NCI-H748 treated with DMSO at 0.1 percent for 48 hours (cell line): ENCODE measurements around the gene ACAD10.

Source experiments
- DNase-seq: peaks from one replicate; lab custom pipeline; 2025; lab: John Stamatoyannopoulos, UW

Gene ACAD10

GRCh38 chr12:111776836-111777344, 91.0 kb downstream of the ACAD10 start:
- no peak for DNase-seq

- no peak for DNase-seq
Measured at GRCh38 chr12:111777345-111778045, 91.6 kb downstream of the ACAD10 start.

- no peak for DNase-seq
Measured at GRCh38 chr12:111780166-111780565, 94.3 kb downstream of the ACAD10 start.

DNA sequence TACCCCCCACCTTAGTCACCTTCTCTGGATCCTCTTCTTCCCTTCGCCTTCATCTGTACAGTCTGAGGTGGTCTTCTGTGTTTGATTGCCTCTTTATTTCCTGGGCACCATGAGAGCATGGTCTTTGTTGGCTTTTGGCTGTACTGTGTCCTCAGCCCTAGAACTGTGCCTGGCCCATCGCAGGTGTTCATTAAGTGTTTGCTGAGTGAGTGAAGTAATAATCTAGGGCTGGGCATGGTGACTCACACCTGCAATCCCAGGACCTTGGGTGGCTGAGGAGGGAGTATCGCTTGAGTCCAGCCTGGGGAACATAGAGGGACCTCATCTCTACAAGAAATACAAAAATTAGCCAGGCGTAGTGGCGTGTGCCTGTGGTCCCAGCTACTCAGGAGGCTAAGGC, 94.8 kb downstream of the ACAD10 start:
- no peak for DNase-seq

DNA sequence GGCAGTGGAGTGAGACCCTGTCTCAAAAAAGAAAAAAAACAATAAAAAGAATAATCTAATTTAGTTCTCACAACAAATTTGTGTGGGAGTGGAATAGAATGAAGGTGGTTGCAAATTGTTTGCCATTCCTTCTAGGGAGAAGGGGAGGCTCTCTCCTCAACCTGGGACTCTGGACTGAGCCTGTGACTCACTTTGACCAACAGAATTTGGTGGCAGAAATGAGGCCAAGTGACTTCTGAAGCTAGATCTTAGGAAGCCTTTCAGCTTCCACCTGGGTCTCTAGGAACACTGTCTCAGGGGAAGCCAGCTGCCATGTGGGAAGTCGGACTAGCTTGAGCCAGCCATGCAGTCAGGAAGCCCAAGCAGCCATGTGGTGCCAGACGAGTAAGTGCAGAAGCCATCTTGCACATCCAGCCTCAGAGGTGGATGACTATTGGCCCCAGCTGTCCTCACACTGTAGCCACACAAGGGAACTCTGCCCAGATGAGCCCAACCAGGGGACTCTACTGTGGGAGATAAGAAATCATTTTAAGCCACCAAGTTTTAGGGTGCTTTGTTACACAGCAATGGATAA, 95.3 kb downstream of the ACAD10 start:
- no peak for DNase-seq

- DNase-seq: no peak
Measured at GRCh38 chr12:111783046-111783445, 97.2 kb downstream of the ACAD10 start.

- no peak for DNase-seq
Measured at GRCh38 chr12:111784953-111785352, 99.1 kb downstream of the ACAD10 start.

GRCh38 chr12:111785651-111786050, 99.8 kb downstream of the ACAD10 start:
- DNase-seq: no peak

DNA sequence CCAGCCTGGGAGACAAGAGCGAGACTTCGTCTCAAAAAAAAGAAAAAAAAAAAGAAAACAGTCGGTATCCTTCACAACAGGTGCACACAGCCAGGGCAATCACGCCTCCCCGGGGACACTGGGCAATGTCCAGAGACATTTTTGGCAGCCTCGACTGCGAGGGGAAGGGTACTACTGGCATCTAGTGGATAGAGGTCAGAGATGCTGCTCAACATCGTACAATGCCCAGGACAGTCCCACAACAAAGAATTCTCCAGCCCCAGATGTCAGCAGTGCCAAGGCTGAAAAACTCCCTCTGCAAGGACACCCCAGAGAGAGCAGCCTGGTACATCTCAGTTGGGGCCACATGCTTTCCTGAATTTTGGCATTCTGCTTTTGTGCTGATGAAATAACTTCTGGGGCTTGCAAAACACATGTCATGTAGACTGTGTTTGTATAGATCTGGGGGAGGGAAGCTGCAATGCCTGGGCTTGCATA, 102.4 kb downstream of the ACAD10 start:
- DNase-seq: no peak

- DNase-seq: no peak
Measured at GRCh38 chr12:111789779-111790178, 103.9 kb downstream of the ACAD10 start.

- DNase-seq: no peak
Measured at GRCh38 chr12:111791507-111791906, 105.7 kb downstream of the ACAD10 start.

DNA sequence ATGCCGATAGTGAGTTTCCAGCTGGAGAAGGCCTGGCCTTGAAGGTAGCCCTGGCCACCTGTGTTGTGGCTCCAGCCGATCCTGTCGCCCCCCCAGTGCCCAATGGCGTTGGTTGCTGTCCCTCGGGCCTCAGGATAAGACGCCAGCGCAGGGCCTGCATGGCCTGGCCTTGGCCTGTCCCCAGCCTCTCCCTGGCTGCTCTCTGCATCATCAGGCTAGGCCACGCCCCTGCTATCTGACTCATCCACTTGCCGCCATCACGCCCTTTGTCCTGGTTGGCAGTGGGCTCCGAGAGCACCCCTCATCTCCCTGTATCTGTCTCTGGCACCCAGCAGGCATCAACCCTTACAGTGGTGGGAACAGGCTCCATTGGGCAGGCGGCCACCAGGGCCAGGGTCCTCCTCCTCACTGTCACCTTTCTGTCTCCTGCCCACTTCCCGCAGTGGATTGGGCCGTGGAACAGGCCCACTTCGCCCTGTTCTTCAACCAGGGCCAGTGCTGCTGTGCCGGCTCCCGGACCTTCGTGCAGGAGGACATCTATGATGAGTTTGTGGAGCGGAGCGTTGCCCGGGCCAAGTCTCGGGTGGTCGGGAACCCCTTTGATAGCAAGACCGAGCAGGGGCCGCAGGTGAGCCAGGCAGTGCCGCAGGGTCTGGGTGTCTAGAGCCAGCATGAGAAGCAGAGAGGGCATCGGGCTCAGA, 106.5 kb downstream of the ACAD10 start:
- no peak for DNase-seq

DNA sequence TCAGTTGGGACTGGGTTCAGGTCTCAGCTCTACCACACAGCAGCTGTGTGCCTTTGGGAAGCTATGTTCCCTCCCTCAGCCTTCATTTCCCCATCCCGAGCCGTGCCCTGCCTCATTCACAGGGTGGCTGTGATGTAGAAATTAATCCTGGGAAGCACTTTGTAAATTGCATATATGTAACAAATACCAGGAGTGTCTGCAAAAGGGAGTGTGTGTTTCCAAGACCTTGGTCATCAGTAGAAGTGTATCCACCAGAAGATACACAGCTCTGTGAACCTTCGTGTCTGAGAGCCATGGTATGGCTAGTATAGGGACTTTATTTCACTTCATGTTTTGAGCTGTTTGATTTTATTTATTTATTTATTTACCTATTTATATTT, 107.0 kb downstream of the ACAD10 start:
- DNase-seq: no peak

- DNase-seq: no peak
Measured at GRCh38 chr12:111798182-111798581, 112.3 kb downstream of the ACAD10 start.

DNA sequence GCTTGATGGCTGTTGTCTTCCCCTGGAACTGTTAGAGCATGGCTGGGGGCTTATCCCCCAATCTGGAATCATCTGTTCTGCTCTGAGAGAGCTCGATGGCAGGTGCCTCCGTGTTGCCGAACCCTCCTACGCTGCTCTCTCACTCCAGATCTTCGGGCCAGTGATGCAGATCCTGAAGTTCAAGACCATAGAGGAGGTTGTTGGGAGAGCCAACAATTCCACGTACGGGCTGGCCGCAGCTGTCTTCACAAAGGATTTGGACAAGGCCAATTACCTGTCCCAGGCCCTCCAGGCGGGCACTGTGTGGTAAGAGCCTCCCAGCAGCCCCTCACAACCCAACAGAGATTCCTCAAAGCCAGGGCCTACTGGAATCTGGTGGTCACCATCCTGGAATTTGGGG, 113.9 kb downstream of the ACAD10 start:
- no peak for DNase-seq

DNA sequence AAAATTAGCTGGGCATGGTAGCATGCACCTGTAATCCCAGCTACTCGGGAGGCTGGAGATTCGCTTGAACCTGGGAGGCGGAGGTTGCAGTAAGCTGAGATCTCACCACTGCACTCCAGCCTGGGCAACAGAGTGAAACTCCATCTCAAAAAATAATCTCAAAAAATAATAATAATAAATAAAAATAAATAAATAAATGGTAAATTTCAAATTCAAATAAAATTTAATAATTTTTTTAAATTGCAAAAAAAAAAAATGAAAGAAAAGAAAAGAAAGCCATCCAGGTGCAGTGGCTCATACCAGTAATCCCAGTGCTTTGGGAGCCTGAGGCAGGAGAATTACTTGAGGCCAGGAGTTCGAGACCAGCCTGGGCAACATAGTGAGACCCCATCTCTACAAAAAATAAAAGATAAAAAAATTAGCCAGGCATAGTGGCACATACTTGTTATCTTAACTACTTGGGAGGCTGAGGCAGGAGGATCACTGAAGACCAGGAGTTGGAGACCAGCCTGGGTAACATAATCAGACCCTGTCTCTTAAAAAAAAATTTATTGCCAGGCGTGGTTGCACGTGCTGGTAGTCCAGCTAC, 117.3 kb downstream of the ACAD10 start:
- no peak for DNase-seq

DNA sequence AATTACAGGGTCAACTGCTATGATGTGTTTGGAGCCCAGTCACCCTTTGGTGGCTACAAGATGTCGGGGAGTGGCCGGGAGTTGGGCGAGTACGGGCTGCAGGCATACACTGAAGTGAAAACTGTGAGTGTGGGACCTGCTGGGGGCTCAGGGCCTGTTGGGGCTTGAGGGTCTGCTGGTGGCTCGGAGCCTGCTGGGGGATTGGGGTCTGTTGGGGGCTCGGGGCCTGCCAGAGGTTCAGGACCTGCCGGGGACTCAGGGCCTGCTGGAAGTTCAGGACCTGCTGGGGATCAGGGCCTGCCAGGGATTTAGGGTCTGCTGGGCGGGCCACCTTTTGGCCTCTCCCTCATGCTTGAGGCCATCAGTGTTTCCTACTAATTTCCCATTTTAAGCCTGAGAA, 118.0 kb downstream of the ACAD10 start:
- no peak for DNase-seq

DNA sequence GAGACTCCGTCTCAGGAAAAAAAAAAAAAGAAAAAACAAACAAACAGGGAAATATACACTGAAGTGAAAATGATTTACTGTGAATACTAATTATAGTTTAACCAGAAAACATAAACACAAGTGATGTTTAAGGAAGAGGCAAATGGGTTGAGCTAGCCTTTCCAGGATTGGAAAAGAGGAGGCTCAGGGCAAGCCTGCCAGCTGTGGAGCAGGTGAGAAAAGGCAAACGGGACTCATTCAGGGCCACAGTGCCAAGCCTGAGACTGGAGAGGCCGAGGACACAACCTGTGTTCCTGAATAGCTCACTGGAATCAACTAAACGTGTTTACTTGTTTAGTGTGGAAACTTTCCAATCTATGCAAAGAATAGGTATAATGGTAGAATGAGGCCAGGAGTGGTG, 120.5 kb downstream of the ACAD10 start:
- DNase-seq: no peak
